Hepatocyte (in vitro differentiated cells): ENCODE results near the gene PWWP2B.

Experiments
- CTCF ChIP-seq: fragments of 200-600 bp; sonication (generic); IDR thresholded peaks from 2 replicates; pipeline ENCODE4 v1.5.1; 2016; ENCODE audit warnings: antibody characterized with exemption, mild to moderate bottlenecking; ENCODE audit not compliant: poor library complexity
- EZH2 ChIP-seq: fragments of 200-600 bp; sonication (generic); IDR thresholded peaks from 2 replicates; pipeline ENCODE4 v1.6.1; 2016; ENCODE audit warnings: antibody characterized with exemption, mild to moderate bottlenecking, borderline replicate concordance

GRCh38 chr10:132394936-132395703 is 1.9 kb upstream of the PWWP2B start:
- TF ChIP-seq CTCF (no peak), EZH2 (no peak)
